HCT116 (cell line): ENCODE measurements around the gene ZBTB12. TPM values are rescaled to one million over a fixed set of nuclear protein-coding genes. Genes with fewer than 3 reads are reported as not detected.

Experiments
- ATAC-seq: fragments of 200-7000 bp; cut with Tn5 transposase; 2 replicates; pipeline ENCODE4 v1.9.1; 2020; ENCODE audit warnings: mild to moderate bottlenecking, moderate library complexity
- BruUV-seq: library from RNA; stranded (reverse); fragments of 400-500 nt; replicated peaks from 2 replicates; lab custom pipeline; 2021; lab: Mats Ljungman, UMichigan
- CTCF ChIA-PET: fragments of 300-600 bp; sonication (Branson Sonifier 250); formaldehyde crosslinking; loops from one replicate; lab custom pipeline; 2021; ENCODE audit warnings: antibody characterized with exemption; lab: Charles Lee
- POLR2A ChIA-PET: fragments of 300-600, 350-600 bp; sonication (Branson Sonifier 250); formaldehyde crosslinking; loops from one replicate; lab custom pipeline; 2021; ENCODE audit warnings: antibody characterized with exemption; lab: Charles Lee
- RAD21 ChIA-PET, 2 experiments: fragments of 300-600 bp; sonication (Branson Sonifier 250); formaldehyde crosslinking; loops; one replicate each; lab custom pipeline; 2023; ENCODE audit warnings: low total read pairs in 2 of 2; ENCODE audit not compliant: uncharacterized antibody in 2 of 2, unreplicated experiment in 2 of 2, low non-redundant PET in 1 of 2; lab: Charles Lee
- DNase-seq: peaks from one replicate; pipeline ENCODE4 v3.0.0-alpha.2; 2010; ENCODE audit warnings: low read depth, low spot score
- H2AFZ ChIP-seq: fragments of 200-600 bp; shearing (Covaris generic), sonication (generic); 2 replicates; pipeline ENCODE4 v1.6.1; 2017; ENCODE audit warnings: low read depth, mixed run types, mixed read lengths, antibody characterized with exemption, low read length; ENCODE audit not compliant: poor library complexity, severe bottlenecking
- H3K27ac ChIP-seq: 2 replicates; pipeline ENCODE4 v1.5.1; 2012; ENCODE audit warnings: low read depth, low read length
- H3K27me3 ChIP-seq: fragments of 200-600 bp; sonication (generic); 2 replicates; pipeline ENCODE4 v1.6.1; 2016; ENCODE audit warnings: mixed run types, low read length, mixed read lengths; ENCODE audit not compliant: insufficient read depth
- H3K36me3 ChIP-seq, 2 experiments: fragments of 200-500 bp in 1 of 2; fragments of 200-600 bp in 1 of 2; sonication (Bioruptor generic) in 1 of 2; sonication (generic) in 1 of 2; 2 replicates each; pipeline versions ENCODE4 v1.5.1 to v1.6.1; 2014 to 2016; ENCODE audit warnings: low read length in 2 of 2, inconsistent platforms in 1 of 2, mixed read lengths in 1 of 2, mixed run types in 1 of 2; ENCODE audit not compliant: insufficient read depth in 2 of 2, control insufficient read depth in 1 of 2
- H3K4me1 ChIP-seq, 2 experiments: fragments of 200-600 bp in 1 of 2; sonication (generic) in 1 of 2; 2 replicates each; pipeline versions ENCODE4 v1.5.1 to v1.6.1; 2012 to 2017; ENCODE audit warnings: low read length in 2 of 2, inconsistent platforms in 1 of 2, mild to moderate bottlenecking in 1 of 2, mixed read lengths in 1 of 2, mixed run types in 1 of 2, moderate library complexity in 1 of 2; ENCODE audit not compliant: insufficient read depth in 2 of 2, control insufficient read depth in 1 of 2
- H3K4me2 ChIP-seq: fragments of 200-600 bp; sonication (generic); 2 replicates; pipeline ENCODE4 v1.6.1; 2017; ENCODE audit warnings: mixed run types, low read length, mixed read lengths
- H3K4me3 ChIP-seq, 2 experiments: fragments of 200-600 bp in 1 of 2; sonication (generic) in 1 of 2; replicated peaks in 1 of 2; 2 replicates each; pipeline ENCODE4 v1.5.1; 2011 to 2016; ENCODE audit warnings: low read length in 2 of 2, control low read depth in 1 of 2, low read depth in 1 of 2, mild to moderate bottlenecking in 1 of 2, mixed read lengths in 1 of 2, mixed run types in 1 of 2
- H3K79me2 ChIP-seq: fragments of 200-600 bp; sonication (generic); 2 replicates; pipeline ENCODE4 v1.6.1; 2017; ENCODE audit warnings: mild to moderate bottlenecking, mixed run types, low read length, moderate library complexity, mixed read lengths; ENCODE audit not compliant: insufficient read depth
- H3K9ac ChIP-seq: fragments of 200-600 bp; sonication (generic); 2 replicates; pipeline ENCODE4 v1.6.1; 2016; ENCODE audit warnings: low read length, mixed read lengths
- H3K9me2 ChIP-seq: fragments of 200-600 bp; sonication (generic), shearing (Covaris generic); 2 replicates; pipeline ENCODE4 v1.6.1; 2017; ENCODE audit warnings: mixed run types, mild to moderate bottlenecking, moderate library complexity; ENCODE audit not compliant: insufficient read depth
- H3K9me3 ChIP-seq, 2 experiments: fragments of 200-500 bp in 1 of 2; fragments of 200-600 bp in 1 of 2; sonication (Bioruptor generic) in 1 of 2; sonication (generic) in 1 of 2; 2 replicates each; pipeline ENCODE4 v1.6.1; 2014 to 2017; ENCODE audit warnings: low read length in 2 of 2, mixed read lengths in 2 of 2, inconsistent platforms in 1 of 2, low read depth in 1 of 2, mild to moderate bottlenecking in 1 of 2, mixed run types in 1 of 2, moderate library complexity in 1 of 2; ENCODE audit not compliant: control insufficient read depth in 1 of 2, insufficient read depth in 1 of 2
- H4K20me1 ChIP-seq: fragments of 200-600 bp; sonication (generic), shearing (Covaris generic); 2 replicates; pipeline ENCODE4 v1.6.1; 2017; ENCODE audit warnings: mixed run types, mild to moderate bottlenecking, moderate library complexity; ENCODE audit not compliant: insufficient read depth
- CBX3 ChIP-seq: IDR thresholded peaks from 2 replicates; pipeline ENCODE4 v1.6.1; 2012; ENCODE audit warnings: low read depth
- CEBPB ChIP-seq: IDR thresholded peaks from 2 replicates; pipeline ENCODE4 v1.6.1; 2012; ENCODE audit warnings: low read depth
- EGR1 ChIP-seq: IDR thresholded peaks from 2 replicates; pipeline ENCODE4 v1.6.1; 2012; ENCODE audit warnings: low read depth
- ELF1 ChIP-seq: IDR thresholded peaks from 2 replicates; pipeline ENCODE4 v1.6.1; 2012; ENCODE audit warnings: low read depth, borderline replicate concordance
- EZH2phosphoT487 ChIP-seq: fragments of 200-600 bp; IDR thresholded peaks from 2 replicates; pipeline ENCODE4 v1.6.1; 2018; ENCODE audit warnings: antibody characterized with exemption, borderline replicate concordance
- JUND ChIP-seq: IDR thresholded peaks from 2 replicates; pipeline ENCODE4 v1.6.1; 2012
- POLR2A ChIP-seq: IDR thresholded peaks from 2 replicates; pipeline ENCODE4 v1.7.0; 2011; ENCODE audit warnings: borderline replicate concordance; ENCODE audit not compliant: insufficient read depth, insufficient read length; ENCODE audit errors: extremely low read depth
- POLR2AphosphoS5 ChIP-seq: IDR thresholded peaks from 2 replicates; pipeline ENCODE4 v1.6.1; 2011; ENCODE audit warnings: mild to moderate bottlenecking, low read depth, low read length, moderate library complexity
- REST ChIP-seq: IDR thresholded peaks from 2 replicates; pipeline ENCODE4 v1.6.1; 2012; ENCODE audit warnings: low read depth
- SP1 ChIP-seq: IDR thresholded peaks from 2 replicates; pipeline ENCODE4 v1.6.1; 2012; ENCODE audit warnings: low read depth
- SRF ChIP-seq: IDR thresholded peaks from 2 replicates; pipeline ENCODE4 v1.6.1; 2012; ENCODE audit warnings: low read depth
- TCF7L2 ChIP-seq: IDR thresholded peaks from 2 replicates; pipeline ENCODE4 v1.7.0; 2011; ENCODE audit warnings: borderline replicate concordance, inconsistent platforms; ENCODE audit not compliant: insufficient read depth, insufficient read length; ENCODE audit errors: extremely low read depth
- ZBTB33 ChIP-seq: IDR thresholded peaks from 2 replicates; pipeline ENCODE4 v1.6.1; 2011; ENCODE audit warnings: mild to moderate bottlenecking, low read length, moderate library complexity; ENCODE audit not compliant: insufficient replicate concordance; ENCODE audit errors: extremely low read depth
- ZFX ChIP-seq: fragments of 450-650 bp; IDR thresholded peaks from 2 replicates; pipeline ENCODE4 v1.6.1; 2017
- ZNF274 ChIP-seq: fragments of 200-500 bp; sonication (Bioruptor generic); IDR thresholded peaks from 2 replicates; pipeline ENCODE4 v1.6.1; 2014; ENCODE audit warnings: mild to moderate bottlenecking, low read depth, low read length, inconsistent platforms
- intact Hi-C: fragments of 100-400 bp; cut with micrococcal nuclease; formaldehyde crosslinking; loops from 2 replicates; pipeline ENCODE4 v1.10.0; 2022
- total RNA-seq: library from RNA; stranded (reverse); gene quantifications from one replicate; pipeline ENCODE4 v1.2.1, GENCODE V29; 2021; ENCODE audit not compliant: unreplicated experiment
- TF ChIP-seq, protein P1 (sequence below): IDR thresholded peaks from 2 replicates; pipeline ENCODE4 v1.6.1; 2012
- TF ChIP-seq, protein P2 (sequence below): IDR thresholded peaks from 2 replicates; pipeline ENCODE4 v1.6.1; 2012

The ZBTB12 gene
- total RNA-seq, 1 experiment from 2014 or later: 10.3 TPM

- no peaks in the 10 kb centered on the region for H3K36me3 ChIP-seq
- H3K27me3 ChIP-seq: no peaks in the 10 kb centered on the region
- no TSS peak for BruUV-seq
- ChIA-PET POLR2A (interaction anchor here (0.7 kb wide), 1 partner anchor 20 kb away, joined by 3 read pairs; no protein-coding TSS in a partner anchor), RAD21 (no interaction called here), CTCF (no interaction called here)
- no peak for DNase-seq
- no peaks in the 10 kb centered on the region for H4K20me1 ChIP-seq
- H2AFZ ChIP-seq: no peak overlapping the region
- no peaks in the 10 kb centered on the region for H3K9me2 ChIP-seq
- peaks cover 0 to 30% of the 10 kb centered on the region in 2 experiments; a peak in 3 of 4 replicates for H3K4me1 ChIP-seq
- H3K4me3 ChIP-seq: no peak overlapping the region
- no peaks in the 10 kb centered on the region for H3K79me2 ChIP-seq
- no peak for ATAC-seq
- no peak for TF ChIP-seq POLR2A
- no peak for TF ChIP-seq POLR2AphosphoS5
- TF ChIP-seq JUND: no peak
- TF ChIP-seq TCF7L2: no peak
- TF ChIP-seq CBX3: no peak
- no peak for TF ChIP-seq CEBPB
- TF ChIP-seq ZBTB33: no peak
- TF ChIP-seq ZFX: no peak
- no peak for TF ChIP-seq ZNF274
- TF ChIP-seq, protein P1, sequence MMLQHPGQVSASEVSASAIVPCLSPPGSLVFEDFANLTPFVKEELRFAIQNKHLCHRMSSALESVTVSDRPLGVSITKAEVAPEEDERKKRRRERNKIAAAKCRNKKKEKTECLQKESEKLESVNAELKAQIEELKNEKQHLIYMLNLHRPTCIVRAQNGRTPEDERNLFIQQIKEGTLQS: no peak
- TF ChIP-seq EGR1: no peak
- TF ChIP-seq SRF: no peak
- TF ChIP-seq ELF1: no peak
- TF ChIP-seq, protein P2, sequence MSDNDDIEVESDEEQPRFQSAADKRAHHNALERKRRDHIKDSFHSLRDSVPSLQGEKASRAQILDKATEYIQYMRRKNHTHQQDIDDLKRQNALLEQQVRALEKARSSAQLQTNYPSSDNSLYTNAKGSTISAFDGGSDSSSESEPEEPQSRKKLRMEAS: no peak
- TF ChIP-seq REST: no peak
- TF ChIP-seq EZH2phosphoT487: no peak
- TF ChIP-seq SP1: no peak
- H3K9ac ChIP-seq: no peak overlapping the region
- no peak overlapping the region for H3K4me2 ChIP-seq
- no peak overlapping the region for H3K27ac ChIP-seq
- H3K9me3 ChIP-seq: no peaks in the 10 kb centered on the region
- intact Hi-C loops: no loop called here
Observed at GRCh38 chr6:31860349-31860748, 41.5 kb downstream of the ZBTB12 start.
